Measurements from ENCODE around the gene FTO.

DNA sequence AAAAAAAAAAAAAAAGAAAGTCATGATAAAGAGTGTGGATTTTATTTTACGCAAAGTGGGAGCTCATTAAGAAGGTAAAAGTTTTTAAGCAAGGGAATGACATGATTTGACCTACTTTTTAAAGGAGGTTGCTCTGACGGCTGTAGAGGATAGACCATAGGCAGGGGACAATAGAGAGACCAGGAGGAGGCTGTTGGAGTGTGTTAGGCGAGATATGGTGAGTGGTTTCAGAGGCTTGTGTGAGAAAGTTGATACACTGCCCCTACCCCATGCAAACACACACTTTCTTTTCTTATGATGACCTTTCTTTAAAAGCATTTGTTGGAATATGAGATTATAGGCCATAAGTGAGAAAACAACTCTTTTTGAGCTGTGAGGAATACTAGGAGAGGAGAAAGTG is 82.0 kb downstream of the FTO start:
- TF ChIP-seq, protein P1, sequence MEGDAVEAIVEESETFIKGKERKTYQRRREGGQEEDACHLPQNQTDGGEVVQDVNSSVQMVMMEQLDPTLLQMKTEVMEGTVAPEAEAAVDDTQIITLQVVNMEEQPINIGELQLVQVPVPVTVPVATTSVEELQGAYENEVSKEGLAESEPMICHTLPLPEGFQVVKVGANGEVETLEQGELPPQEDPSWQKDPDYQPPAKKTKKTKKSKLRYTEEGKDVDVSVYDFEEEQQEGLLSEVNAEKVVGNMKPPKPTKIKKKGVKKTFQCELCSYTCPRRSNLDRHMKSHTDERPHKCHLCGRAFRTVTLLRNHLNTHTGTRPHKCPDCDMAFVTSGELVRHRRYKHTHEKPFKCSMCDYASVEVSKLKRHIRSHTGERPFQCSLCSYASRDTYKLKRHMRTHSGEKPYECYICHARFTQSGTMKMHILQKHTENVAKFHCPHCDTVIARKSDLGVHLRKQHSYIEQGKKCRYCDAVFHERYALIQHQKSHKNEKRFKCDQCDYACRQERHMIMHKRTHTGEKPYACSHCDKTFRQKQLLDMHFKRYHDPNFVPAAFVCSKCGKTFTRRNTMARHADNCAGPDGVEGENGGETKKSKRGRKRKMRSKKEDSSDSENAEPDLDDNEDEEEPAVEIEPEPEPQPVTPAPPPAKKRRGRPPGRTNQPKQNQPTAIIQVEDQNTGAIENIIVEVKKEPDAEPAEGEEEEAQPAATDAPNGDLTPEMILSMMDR (IDR thresholded peaks at IDR 0.05): no peak
- TF ChIP-seq POLR2A (IDR thresholded peaks at IDR 0.05): no peak

Data from testis (tissue), 2 donors.